Superior temporal gyrus (tissue), 1 donor: Measurements from ENCODE around the gene FADS6.

Experiments used
- DNase-seq: peaks from one replicate; pipeline ENCODE4 v3.0.0-alpha.2; 2016; ENCODE audit errors: extremely low spot score

Gene FADS6

DNA sequence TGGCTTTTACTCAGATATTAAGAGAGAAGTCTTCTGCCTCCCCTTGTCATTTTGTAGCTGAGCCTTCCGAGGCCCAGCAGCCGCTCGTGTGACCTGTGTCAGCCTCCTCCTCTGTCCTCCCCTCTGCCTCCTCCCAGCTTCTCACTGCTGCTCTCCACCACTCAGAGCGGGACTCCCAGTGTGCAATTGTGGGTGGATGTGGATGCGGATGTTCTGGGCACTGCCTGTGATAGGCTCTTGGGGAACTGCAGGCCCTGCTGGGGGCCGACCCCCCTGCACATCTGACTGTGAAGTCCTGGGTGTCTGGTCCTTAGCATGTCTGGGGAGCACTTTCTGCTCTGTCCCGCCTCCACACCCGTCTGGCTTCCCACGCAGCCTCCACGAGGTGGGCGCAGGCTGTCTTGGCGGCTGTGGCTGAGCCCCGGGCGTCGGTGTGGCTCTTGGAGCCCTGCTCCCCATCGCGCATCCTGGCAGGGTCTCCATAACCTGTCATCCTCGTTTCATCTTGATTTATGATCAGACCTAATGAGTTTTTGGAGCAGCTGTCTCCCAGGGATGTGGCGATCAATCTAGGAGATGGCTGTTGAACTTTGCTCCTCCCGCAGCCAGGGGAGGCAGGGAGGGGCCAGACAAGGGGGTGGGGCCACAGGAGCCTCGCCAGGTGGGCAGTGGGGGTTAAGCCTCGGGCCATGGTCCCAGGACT, 61.8 kb downstream of the FADS6 start:
- no peak for DNase-seq

DNA sequence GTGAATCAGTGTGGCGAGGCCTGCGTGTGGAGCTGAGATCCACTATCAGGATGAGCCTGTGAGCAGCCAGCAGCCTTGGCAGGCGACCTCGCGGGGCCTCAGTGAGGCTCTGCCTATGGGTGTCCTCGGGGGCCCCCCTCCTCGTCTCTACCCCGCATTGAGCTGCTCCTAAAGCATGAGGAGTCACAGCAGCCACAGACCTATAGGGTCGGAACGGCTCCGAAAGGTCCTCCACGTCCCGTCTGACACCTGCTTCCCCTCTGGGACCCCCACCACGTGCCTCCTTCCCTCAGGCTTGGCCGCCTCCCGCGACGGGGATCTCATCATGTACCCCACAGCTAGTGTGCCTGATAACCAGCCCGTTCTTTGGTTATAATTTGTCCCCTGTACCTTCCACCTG, 62.6 kb downstream of the FADS6 start:
- no peak for DNase-seq

DNA sequence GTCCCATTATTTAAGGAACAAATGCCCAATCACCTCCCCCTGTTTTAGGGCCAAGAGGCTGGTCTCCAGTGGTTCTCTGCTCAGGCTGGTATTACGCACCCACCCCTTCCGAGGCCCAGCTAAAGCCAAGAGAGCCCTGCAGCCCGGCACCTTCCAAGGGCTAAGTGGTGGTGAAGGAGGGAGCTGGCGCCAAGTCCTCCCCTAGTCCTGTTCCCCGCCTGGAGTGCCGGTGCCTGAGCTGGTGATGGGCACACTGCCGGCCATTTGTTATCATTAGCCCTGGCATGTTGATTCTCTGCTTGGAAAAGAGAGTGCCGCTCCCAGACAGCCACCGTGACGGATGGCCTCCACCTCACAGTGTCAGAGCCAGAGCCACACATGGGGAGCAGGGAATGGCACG, 65.6 kb downstream of the FADS6 start:
- DNase-seq = no peak
